Calu3 (cell line): ENCODE results near the gene ANGEL1. TPM values are rescaled to one million over a fixed set of nuclear protein-coding genes. Genes with fewer than 3 reads are reported as not detected.

Source experiments
- BruUV-seq: library from RNA; stranded (reverse); fragments of 400-500 nt; replicated peaks from 2 replicates; lab custom pipeline; 2021; lab: Mats Ljungman, UMichigan
- CTCF ChIA-PET: fragments of 300-600 bp; sonication (Branson Sonifier 250); formaldehyde crosslinking; loops from one replicate; lab custom pipeline; 2022; ENCODE audit warnings: antibody characterized with exemption; lab: Charles Lee
- DNase-seq: peaks from one replicate; pipeline ENCODE4 v3.0.0; 2022
- H3K27ac Mint-ChIP-seq: one replicate; pipeline ENCODE4 v1.8.0; 2022; ENCODE audit warnings: mixed read lengths; ENCODE audit not compliant: unreplicated experiment
- H3K27me3 Mint-ChIP-seq: one replicate; pipeline ENCODE4 v1.8.0; 2022; ENCODE audit warnings: mixed read lengths; ENCODE audit not compliant: unreplicated experiment
- H3K36me3 Mint-ChIP-seq: one replicate; pipeline ENCODE4 v1.8.0; 2022; ENCODE audit warnings: mild to moderate bottlenecking, moderate library complexity, mixed read lengths; ENCODE audit not compliant: insufficient read depth, unreplicated experiment
- H3K4me1 Mint-ChIP-seq: one replicate; pipeline ENCODE4 v1.8.0; 2022; ENCODE audit warnings: mild to moderate bottlenecking, low read depth, mixed read lengths; ENCODE audit not compliant: unreplicated experiment
- H3K4me3 Mint-ChIP-seq: one replicate; pipeline ENCODE4 v1.8.0; 2022; ENCODE audit warnings: mild to moderate bottlenecking, low read depth, moderate library complexity, mixed read lengths; ENCODE audit not compliant: unreplicated experiment
- H3K9me3 Mint-ChIP-seq: one replicate; pipeline ENCODE4 v1.8.0; 2022; ENCODE audit warnings: low read depth, mixed read lengths; ENCODE audit not compliant: unreplicated experiment
- intact Hi-C: fragments of 100-400 bp; cut with micrococcal nuclease; formaldehyde crosslinking; loops from one replicate; pipeline ENCODE4 v1.10.0; 2022; ENCODE audit not compliant: unreplicated experiment
- total RNA-seq: library from RNA; stranded (reverse); gene quantifications from 2 replicates; pipeline ENCODE4 v1.2.3, GENCODE V29; 2022
- TF ChIP-seq, protein P1 (sequence below): fragments of 200-600 bp; IDR thresholded peaks from one replicate; pipeline ENCODE4 v1.8.0; 2022; ENCODE audit warnings: antibody characterized with exemption; ENCODE audit not compliant: unreplicated experiment

The ANGEL1 gene
- total RNA-seq, 1 experiment from 2014 or later: 19.8 TPM

DNA sequence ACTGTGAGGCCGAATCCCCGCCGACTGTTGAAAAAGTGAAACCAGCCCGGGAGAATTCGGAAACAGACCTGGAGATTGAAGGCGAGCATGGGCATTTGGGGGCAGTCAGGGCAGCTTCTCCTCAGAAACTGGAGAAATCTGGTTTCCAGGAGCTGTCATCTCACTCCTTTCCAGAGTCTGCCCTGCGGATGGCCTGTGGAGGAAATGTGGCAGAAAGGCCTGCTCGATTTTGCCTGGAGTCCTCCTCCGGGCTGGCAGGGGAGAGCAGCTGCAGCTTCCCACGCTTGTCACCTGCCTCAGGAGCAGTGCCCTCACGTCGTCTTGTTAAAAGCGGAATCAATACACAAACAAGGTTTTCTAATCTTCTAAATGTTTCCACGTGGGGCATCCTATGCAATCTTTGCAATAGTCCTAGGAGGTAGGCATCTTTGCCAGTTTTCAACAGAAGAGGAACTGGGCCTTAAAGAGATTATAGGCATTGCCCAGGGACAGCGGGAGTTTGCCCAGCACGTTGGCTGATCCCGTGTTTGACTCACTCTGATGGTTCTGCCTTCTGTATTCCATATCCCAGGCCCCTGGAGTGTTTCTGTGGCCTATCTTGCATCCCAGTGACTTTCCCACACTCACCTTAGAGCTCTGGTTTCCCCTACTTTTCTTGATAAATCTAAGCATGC is 15.8 kb upstream of the ANGEL1 start:
- H3K36me3 Mint-ChIP-seq: no peaks in the 10 kb centered on the region
- no peak overlapping the region for H3K27ac Mint-ChIP-seq
- peaks cover 48% of the 10 kb centered on the region for H3K27me3 Mint-ChIP-seq
- BruUV-seq: no TSS peak
- TF ChIP-seq, protein P1, sequence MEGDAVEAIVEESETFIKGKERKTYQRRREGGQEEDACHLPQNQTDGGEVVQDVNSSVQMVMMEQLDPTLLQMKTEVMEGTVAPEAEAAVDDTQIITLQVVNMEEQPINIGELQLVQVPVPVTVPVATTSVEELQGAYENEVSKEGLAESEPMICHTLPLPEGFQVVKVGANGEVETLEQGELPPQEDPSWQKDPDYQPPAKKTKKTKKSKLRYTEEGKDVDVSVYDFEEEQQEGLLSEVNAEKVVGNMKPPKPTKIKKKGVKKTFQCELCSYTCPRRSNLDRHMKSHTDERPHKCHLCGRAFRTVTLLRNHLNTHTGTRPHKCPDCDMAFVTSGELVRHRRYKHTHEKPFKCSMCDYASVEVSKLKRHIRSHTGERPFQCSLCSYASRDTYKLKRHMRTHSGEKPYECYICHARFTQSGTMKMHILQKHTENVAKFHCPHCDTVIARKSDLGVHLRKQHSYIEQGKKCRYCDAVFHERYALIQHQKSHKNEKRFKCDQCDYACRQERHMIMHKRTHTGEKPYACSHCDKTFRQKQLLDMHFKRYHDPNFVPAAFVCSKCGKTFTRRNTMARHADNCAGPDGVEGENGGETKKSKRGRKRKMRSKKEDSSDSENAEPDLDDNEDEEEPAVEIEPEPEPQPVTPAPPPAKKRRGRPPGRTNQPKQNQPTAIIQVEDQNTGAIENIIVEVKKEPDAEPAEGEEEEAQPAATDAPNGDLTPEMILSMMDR: no peak
- CTCF ChIA-PET: interaction anchor here (0.5 kb wide), 1 partner anchor 1062 kb away, joined by 3 read pairs; no protein-coding TSS in a partner anchor
- H3K4me3 Mint-ChIP-seq: no peak overlapping the region
- H3K4me1 Mint-ChIP-seq: peaks cover 8% of the 10 kb centered on the region
- no peak for DNase-seq
- no peaks in the 10 kb centered on the region for H3K9me3 Mint-ChIP-seq
- intact Hi-C loops: no loop called here

DNA sequence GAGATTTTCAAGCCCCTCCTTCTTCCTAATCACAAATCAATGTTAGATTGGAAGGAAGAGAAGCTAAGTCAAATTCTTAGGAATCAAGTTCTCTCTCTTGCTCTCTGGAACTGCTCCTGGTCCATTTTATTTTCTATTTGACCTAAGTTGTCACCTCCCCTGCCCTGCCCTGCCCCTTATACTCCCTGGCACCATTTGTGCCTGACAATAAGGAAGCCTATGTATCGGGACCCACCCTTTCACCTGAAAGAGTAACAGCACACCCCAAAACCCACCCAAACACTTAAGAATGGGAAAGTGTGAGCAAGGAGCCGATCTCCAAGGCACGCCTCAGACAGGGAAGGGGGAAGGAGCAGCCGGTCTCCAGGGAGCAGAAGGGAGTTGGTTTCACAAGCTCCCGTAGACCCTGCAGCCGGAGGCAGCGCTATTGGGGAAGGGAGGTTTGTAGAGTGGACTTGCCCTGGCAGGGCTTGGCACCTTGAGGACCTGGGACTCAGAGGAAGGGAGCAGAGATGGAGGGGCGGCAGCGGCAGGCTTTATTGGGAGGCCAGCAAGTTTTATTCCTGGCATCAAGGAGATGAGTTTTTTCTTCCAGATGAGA is 15.1 kb upstream of the ANGEL1 start:
- Mint-ChIP-seq H3K9me3 (no peaks in the 10 kb centered on the region), H3K4me1 (peaks cover 8% of the 10 kb centered on the region), H3K27ac (no peak overlapping the region), H3K36me3 (no peaks in the 10 kb centered on the region), H3K27me3 (peaks cover 48% of the 10 kb centered on the region), H3K4me3 (peak overlapping the region; percentile 14)
- CTCF ChIA-PET: interaction anchor here (0.5 kb wide), 1 partner anchor 1061 kb away, joined by 3 read pairs; no protein-coding TSS in a partner anchor
- TF ChIP-seq, protein P1: no peak
- no TSS peak for BruUV-seq
- intact Hi-C loops: no loop called here
- DNase-seq: no peak

DNA sequence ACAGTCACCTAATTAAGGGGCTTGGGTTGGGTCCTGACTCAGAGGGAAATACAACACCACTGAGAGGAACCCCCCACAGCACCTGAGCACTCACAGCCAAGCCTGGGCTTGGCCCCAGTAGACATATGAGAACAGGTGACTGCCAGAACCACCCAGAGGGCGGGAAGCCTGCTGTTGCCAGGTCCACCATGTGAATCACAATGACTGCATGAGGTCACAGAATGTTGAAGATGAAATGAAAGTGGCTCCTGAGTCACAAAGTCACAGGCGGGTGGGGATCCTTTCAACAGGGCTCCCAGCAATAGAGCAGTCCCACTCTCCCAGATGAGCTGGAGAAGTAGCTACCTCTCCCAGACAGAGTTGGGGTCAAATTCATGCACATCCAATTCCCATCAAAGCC is 13.4 kb upstream of the ANGEL1 start, which contains the start of gene LRRC74A:
Gene LRRC74A (plus strand): TSS at position 287 of the 400 bp plus-strand sequence. CDS start 290 bp downstream, outside the sequence.
- peaks cover 8% of the 10 kb centered on the region for H3K4me1 Mint-ChIP-seq
- no peaks in the 10 kb centered on the region for H3K36me3 Mint-ChIP-seq
- TF ChIP-seq, protein P1: no peak
- BruUV-seq: no TSS peak
- H3K4me3 Mint-ChIP-seq: no peak within 1 kb of the TSS
- CTCF ChIA-PET: no interaction called here
- H3K27ac Mint-ChIP-seq: no peak within 1 kb of the TSS
- no peak for DNase-seq
- H3K9me3 Mint-ChIP-seq: no peaks in the 10 kb centered on the region
- H3K27me3 Mint-ChIP-seq: peaks cover 48% of the 10 kb centered on the region
- intact Hi-C loops: no loop called here

DNA sequence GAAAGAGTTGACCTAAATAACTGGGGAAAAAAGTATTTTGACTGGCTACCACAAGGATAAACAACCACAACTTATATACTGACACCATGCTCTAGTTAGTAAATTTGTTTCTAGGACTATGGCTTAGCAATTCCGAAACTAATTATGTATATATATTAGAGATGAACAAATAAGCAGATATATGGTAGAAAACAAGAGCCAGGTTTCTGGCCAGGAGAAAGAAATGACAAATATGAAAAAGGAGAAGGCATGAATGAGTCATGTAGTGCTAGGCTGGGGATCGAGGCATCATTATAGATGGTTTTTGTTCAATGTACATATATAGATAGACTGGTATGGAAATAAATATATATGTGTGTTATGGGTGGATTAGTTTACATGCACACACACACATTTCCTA is 8.0 kb upstream of the ANGEL1 start:
- no peaks in the 10 kb centered on the region for H3K36me3 Mint-ChIP-seq
- no peaks in the 10 kb centered on the region for H3K9me3 Mint-ChIP-seq
- TF ChIP-seq, protein P1: no peak
- no peak overlapping the region for H3K27ac Mint-ChIP-seq
- intact Hi-C loops: no loop called here
- CTCF ChIA-PET: no interaction called here
- DNase-seq: no peak
- H3K4me3 Mint-ChIP-seq: no peak overlapping the region
- H3K27me3 Mint-ChIP-seq: peaks cover 28% of the 10 kb centered on the region
- BruUV-seq: no TSS peak
- H3K4me1 Mint-ChIP-seq: no peaks in the 10 kb centered on the region
